NCI-H1092 treated with DMSO at 0.1 percent for 48 hours (cell line): ENCODE measurements around the gene C1orf87.

Experiments
- DNase-seq: peaks from one replicate; lab custom pipeline; 2025; lab: John Stamatoyannopoulos, UW

Gene C1orf87

GRCh38 chr1:59945790-59946189, 127.8 kb downstream of the C1orf87 start:
- DNase-seq = no peak
